Stimulated activated CD4-positive, alpha-beta T cell treated with anti-CD3 and anti-CD28 coated beads, Interleukin-1b, Interleukin-23, amount 100 ng/mL, for 48 hours (primary cell): ENCODE measurements around the gene TGFB1I1.
A peak's percentile ranks its signal among the peaks of the same experiment; 100 is the strongest.

ENCODE experiments used
- DNase-seq: peaks from one replicate; pipeline ENCODE4 v3.0.0-alpha.2; 2020

TGFB1I1 gene

DNA sequence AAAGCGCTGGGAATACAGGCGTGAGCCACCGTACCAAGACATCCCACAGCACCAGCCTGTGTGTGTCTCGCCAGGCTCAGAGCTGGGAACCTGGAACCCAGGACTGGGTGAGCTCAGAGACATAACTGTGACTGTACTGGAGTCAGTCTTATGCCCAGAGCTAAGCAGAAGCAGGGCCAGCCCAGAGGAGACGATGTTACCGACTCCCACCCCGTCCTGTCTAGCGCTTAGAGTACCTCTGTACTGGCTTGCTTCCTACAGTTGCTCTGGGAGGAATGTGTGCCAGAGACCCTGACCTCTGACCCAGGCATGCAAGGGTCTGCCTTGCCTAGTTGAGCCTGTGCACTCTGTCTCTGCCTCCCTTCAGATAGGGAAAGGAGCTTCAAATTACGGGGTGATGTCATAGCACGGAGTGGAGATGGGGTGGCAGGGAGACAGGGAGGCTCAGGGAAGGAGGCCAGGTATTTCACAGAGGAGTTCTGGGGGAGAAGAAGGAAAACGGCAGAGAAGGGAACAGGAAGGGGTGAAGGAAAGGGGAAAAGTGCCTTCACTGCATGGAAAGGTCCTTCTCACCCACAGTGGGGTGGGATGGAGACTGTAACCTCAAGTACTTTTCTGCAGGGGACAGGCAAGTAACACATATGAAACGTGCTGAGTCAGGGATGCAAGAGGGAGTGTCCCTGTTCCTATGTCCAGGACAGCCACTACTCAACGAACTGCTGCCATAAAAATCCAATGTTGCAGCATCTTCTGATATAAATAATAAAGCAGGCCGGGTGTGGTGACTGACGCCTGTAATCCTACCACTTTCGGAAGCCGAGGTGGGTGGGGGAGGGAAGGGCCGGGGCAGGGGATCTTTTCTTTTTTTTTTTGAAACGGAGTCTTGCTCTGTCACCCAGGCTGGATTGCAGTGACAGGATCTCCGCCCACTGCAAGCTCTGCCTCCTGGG lies 18.4 kb upstream of the TGFB1I1 start:
- no peak for DNase-seq

DNA sequence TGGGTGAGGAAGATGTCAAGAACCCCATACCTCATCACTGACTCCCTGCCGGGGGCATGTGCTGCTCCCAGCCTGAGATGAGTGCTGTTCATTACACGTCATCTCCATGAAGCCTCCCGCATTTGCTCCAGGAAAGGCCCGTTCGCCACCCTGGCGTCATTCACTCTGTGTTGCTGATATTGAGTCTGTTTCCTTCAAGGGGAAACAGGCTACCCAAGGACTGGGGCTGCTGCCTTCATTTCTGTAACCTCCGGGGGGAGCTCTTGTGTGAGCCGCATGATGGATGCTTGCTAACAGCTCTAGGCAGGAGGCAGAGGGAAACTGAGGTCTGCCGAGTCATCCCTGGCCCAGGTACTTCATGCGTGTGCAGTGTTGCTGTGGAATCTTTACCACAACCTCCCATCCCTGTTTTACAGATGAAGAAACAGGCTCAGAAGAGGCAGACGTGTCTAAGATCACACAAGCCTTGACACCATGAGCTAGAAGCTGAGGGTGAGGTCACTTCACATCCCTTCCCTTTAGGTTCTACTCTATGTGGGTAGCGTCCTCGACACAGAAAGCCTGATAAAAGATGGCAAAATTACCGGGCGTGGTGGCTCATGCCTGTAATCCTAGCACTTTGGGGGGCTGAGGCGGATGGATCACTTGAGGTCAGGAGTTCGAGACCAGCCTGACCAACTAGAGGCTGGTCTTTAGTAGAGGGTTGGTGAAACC lies 16.2 kb upstream of the TGFB1I1 start:
- DNase-seq: peak; percentile 45

DNA sequence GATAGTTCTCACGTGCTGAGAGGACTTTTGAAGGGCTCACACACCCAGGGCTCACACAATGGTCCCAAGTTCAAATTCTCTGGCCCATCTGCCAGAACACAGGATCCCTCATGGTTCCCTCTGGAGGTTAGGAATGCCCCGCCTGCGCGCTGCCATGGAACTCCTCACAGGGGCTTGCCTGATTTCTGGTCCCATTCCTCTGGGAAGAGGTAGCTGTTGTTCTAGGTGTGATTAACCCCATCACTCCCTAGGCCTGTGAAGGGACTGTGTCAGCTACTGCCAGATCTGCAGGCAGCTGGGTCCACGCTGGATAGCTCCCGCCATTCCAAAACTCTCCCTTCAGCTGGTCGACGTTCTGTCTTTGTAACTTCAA lies 15.0 kb upstream of the TGFB1I1 start:
- no peak for DNase-seq

DNA sequence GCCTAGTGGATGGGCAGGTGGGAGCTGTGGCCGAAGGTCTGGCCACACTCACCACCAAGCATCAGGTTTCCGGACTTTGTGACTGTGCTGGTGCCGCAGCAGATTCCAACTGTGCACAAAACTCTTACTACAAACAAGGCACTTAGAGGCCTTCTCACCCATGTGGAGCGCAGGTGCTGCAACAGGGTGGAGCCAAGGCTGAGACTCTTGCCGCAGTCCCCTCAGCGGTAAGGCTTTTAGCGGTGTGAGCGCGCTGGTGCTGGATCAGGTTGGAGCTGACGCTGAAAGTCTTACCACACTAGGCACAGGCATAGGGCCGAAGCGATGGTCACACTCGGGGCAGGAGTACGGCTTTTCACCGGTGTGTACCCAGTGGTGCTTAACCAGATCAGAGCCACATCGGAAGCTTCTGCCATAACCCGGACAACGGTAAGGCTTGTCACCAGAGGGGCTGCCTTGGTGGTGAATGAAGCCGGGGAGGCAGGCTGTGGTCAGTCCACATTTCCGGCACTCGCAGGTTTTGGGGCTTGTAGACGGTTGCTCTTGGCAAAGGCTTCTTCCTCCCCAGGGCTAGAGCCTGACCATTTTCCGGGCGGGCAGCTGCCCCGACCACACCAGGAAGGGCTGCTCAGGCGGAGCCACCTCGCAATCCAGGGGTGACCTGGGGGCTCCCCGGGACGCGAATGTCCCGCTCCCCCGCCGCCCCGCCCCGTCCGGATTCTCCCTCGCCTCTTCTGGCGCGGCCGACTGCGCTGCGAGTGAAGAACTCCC lies 13.7 kb upstream of the TGFB1I1 start:
- DNase-seq: peak; percentile 61

DNA sequence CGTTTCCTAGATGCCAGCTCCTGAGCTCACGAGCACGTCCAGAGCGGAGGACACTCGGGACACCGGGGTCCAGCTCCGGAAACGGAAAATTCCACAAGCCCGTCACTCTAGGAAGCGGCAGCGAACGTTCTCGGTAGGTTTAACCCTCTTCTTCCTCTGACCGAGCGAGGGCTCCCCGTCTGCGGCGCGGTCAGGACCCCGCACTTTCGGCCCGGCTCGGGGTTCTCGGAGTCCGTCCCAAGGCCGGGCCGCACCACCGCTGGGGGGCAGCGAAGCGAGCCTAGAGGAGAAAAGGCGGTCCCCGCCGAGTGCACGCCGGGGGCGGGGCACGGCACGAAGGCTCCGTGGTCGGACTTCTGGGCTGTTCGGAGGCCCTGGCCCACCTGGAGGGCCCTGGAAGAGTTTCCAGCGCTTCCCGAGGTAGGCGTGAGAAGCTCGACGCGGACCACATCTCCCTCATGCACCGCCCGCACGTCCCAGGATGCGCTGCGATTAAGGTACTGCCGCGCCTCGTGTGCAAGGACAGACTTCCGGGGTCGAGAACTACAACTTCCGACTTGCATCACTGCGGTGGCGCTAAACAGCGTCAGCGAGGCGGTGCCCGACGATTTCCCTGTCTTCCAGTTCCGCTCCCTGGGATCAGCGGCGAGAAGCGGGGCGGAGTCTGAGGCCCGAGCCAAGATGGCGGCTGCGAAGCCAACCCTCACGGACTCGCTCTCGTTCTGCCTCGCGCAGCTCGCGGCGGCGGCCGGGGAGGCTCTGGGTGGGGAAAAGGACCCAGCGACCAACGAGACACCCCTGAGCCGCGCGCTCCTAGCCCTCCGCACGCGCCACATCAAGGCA lies 12.9 kb upstream of the TGFB1I1 start, which contains the start of gene ARMC5:
Gene ARMC5, plus strand, starts transcription at position 658 of the 843 bp plus-strand sequence. Its CDS starts 24 bp downstream, at position 682.
- peak; percentile 98 for DNase-seq

DNA sequence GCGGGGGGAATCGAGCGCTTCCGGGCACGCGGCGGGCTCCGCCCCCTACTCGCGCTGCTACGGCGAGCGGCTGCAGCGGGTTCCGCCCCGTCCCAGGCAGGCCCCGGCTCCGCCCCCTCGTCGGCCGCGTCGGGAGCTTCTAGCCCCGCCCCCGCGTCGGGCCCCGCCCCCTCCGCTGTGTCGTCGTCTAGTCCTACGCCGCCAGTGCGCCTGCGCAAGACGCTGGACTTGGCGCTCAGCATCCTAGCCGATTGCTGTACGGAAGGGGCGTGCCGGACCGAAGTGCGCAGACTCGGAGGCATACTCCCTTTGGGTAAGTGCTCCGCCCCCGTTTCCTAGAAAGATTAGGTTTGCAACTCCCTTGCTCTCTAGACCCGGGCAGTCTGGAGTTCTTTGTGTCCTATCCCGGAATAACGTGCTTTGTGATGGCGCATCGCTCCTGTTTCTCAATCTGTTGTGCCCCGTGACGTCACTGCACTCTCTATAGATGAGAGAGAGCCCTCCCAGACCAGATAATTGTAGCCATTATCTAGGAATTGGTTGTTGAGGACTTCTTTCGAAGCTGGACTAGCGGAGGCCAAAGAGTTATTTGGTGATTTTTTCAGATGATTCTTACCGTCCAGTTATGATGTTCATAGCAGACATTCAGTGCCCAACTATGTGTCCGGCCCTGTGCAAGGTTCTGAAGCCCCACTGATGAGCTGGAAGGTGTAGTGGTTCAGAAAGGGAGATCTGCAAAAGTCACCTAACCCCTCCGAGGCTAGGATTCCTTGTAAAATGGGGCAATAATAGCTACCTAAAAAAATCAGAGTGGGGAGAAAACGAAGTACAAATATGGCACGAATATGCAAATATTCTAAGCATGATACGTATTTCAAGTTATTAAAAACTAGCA lies 12.0 kb upstream of the TGFB1I1 start:
- DNase-seq: peak; percentile 100

DNA sequence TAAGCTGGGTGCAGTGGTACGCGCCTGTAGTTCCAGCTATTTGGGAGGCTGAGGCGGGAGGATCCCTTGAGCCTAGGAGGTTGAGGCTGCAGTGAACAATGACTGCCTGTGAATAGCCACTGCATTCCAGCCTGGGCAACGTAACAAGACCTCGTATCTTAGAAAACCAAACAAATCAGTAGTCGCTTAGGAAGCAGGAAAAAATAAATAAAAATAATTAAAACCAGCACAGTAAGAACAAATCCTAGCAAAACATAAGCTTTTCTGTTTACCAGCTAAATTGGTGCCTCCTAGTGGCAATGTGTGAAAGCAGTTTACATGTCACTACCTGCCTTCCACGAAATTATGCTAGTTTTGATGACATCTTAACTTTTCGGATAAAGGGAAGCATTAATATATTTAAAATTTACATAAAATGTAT lies 11.4 kb upstream of the TGFB1I1 start:
- no peak for DNase-seq

DNA sequence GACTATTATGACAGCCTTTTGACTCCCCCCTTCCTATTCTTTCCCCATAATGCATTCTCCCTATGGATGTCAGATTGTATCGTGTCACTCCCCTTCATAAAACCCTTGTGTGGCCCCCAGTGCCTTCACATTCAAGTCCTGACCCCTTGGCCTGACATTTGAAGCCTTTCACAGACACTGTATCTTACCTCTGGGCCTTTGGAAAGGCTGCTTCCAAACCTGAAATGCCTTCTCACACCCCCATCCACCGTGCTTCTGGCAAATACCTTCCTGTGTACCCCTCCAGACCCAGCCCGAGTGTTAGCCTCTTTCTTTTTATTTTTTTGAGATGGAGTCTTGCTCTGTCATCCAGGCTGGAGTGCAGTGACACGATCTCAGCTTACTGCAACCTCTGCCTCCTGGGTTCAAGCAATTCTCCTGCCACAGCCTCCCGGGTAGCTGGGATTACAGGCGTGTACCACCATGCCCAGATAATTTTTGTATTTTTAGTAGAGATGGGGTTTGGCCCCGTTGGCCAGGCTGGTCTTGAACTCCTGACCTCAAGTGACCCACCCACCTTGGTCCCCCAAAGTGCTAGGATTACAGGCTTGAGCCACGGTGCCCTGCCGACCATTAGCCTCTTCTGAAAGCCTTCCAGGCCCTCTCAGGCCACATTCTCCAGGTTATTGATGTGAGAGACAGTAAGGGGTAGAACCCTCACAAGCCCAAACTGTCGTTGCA lies 10.6 kb upstream of the TGFB1I1 start:
- no peak for DNase-seq

DNA sequence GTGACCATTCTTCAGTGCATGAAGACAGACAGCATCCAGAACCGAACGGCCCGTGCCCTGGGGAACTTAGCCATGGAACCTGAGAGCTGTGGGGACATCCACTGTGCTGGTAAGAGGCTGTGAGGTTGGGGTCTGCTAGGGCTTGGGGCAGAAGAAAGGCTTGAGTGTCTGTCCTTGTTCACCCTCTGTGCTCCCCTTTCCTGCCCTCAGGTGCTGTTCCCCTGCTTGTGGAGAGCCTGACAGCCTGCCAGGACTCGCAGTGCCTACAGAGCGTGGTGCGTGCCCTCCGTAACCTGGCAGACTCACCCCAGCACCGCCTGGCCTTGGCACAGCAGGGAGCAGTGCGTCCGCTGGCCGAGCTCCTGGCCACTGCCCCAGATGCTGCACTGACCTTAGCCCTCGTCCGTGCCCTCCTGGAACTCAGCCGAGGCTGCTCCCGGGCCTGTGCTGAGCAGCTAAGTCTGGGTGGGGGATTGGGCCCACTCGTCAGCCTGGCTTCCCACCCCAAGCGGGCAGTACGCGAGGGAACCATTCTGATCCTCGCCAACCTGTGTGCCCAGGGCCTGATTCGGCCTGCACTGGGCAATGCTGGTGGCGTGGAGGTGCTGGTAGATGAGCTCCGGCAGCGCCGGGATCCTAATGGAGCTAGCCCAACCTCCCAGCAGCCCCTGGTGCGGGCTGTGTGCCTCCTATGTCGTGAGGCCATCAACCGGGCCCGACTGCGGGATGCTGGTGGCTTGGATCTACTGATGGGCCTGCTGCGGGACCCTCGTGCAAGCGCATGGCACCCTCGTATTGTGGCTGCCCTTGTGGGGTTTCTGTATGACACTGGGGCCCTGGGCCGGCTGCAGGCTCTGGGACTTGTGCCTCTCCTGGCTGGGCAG lies 9.8 kb upstream of the TGFB1I1 start:
- no peak for DNase-seq

DNA sequence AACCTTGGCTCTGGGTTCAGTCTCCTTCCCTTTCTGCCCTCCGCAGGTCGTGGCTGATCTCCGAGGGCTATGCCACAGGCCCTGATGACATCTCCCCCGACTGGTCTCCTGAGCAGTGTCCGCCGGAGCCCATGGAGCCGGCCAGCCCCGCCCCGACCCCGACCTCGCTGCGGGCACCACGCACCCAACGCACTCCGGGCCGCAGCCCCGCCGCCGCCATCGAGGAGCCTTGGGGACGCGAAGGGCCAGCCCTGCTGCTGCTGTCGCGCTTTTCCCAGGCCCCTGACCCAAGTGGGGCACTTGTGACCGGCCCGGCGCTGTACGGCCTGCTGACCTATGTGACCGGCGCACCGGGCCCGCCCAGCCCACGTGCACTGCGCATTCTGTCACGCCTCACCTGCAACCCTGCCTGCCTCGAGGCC lies 7.6 kb upstream of the TGFB1I1 start:
- no peak for DNase-seq

DNA sequence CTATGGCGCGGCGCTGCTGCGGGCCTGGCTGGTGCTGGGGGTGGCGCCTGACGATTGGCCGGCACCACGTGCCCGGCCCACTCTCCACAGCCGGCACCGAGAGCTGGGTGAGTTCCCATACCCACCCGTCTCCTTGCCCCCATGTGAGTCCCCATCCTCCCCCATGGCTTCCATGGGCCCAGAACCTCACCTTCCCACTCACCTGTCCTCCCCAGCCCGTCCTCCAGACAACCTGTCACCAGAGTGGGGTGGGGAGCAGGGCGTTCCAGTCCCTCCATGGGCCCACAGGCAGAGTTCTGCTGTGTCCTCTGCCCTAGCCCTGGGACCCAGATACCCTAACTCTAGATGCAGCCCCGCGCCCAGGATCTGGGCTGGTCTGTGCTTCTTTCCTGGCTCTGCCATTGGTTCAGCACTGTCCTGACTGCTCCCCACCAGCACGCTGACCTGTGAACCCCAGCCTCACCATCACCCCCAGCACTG lies 7.1 kb upstream of the TGFB1I1 start:
- no peak for DNase-seq

DNA sequence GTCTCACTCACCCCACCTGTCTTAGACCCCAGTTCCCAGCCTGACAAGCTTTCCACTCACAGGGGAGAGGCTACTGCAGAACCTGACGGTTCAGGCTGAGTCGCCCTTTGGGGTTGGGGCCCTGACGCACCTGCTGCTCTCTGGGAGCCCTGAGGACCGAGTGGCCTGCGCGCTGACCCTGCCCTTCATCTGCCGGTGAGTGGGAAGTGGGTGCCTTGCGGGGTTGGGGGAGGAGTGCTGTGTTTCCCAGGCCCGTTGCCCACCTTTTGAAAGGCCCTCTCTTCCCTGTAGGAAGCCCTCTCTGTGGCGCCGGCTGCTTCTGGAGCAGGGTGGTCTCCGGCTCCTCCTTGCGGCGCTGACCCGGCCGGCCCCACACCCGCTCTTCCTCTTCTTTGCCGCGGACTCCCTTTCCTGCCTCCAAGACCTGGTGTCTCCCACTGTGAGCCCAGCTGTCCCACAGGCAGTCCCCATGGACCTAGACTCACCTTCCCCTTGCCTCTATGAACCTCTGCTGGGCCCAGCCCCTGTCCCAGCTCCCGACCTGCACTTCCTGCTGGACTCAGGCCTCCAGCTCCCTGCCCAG lies 6.1 kb upstream of the TGFB1I1 start:
- no peak for DNase-seq

DNA sequence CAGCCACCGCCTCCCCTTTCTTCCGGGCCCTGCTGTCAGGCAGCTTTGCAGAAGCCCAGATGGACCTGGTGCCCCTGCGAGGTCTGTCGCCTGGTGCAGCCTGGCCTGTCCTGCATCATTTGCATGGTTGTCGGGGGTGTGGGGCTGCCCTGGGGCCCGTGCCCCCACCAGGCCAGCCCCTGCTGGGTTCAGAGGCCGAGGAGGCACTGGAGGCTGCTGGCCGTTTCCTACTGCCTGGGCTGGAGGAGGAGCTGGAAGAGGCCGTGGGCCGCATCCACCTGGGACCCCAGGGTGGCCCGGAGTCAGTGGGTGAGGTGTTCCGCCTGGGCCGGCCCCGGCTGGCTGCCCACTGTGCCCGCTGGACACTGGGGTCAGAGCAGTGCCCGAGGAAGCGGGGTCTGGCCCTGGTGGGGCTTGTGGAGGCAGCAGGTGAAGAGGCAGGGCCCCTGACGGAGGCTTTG lies 5.5 kb upstream of the TGFB1I1 start:
- DNase-seq: no peak

DNA sequence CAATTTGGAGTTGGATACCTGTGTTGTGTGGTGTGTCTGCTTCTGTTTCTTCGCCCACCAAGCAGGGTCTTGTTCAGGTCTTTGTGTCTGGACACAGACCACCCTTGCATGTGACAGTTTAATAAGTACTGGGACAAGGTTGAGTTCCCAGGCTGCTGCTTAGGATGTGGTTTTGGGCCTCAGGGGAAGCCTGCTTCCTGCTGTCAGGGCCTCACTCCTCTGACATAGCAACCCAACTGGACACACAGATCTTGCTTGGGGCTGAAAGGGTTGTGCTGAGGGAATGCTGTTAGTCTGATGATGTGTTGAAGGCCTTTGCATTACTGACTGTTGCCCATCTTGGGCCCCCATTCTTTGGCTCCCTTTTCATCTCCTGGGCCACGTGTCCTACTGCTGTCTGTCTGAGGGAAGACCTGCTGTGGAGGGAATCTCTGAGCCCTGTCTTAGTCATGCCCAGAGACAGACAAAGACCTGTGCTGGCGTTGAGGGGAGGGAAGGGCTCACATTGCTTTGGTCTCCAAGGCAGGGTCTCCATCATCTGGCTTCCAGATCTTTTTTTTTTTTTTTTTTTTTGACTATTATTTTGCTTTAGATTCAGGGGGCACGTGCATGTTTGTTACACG lies 4.7 kb upstream of the TGFB1I1 start:
- DNase-seq: no peak

DNA sequence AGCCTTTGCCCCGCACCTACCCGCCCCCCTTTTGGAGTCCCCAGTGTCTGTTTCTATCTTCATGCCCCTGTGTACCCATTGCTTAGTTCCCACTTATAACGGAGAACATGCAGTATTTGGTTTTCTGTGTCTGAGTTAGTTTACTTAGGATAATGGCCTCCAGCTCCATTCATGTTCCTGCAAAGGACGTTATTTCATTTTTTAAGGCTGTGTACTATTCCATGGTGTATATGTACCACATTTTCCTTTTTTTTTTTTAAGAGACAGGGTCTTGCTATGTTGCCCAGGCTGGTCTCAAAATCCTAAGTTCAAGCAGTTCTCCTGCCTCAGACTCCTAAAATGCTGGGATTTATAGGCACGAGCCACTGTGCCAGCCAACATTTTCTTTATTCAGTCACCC lies 4.1 kb upstream of the TGFB1I1 start:
- DNase-seq: no peak

DNA sequence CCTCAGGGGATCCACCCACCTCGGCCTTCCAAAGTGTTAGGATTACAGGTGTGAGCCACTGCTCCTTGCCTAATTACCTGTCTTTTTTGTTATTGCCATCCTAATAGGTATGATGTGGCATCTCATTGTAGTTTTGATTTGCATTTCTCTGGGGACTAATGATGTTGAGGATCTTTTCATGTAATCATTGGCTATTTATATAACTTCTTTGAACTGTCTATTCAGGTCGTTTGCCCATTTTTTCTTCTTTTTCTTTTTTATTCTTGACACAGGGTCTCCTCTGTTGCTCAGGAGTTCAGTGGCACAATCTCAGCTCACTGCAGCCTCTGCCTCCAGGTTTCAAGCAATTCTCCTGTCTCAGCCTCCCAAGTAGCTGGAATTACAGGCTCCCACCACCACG lies 1.3 kb upstream of the TGFB1I1 start:
- DNase-seq: no peak

DNA sequence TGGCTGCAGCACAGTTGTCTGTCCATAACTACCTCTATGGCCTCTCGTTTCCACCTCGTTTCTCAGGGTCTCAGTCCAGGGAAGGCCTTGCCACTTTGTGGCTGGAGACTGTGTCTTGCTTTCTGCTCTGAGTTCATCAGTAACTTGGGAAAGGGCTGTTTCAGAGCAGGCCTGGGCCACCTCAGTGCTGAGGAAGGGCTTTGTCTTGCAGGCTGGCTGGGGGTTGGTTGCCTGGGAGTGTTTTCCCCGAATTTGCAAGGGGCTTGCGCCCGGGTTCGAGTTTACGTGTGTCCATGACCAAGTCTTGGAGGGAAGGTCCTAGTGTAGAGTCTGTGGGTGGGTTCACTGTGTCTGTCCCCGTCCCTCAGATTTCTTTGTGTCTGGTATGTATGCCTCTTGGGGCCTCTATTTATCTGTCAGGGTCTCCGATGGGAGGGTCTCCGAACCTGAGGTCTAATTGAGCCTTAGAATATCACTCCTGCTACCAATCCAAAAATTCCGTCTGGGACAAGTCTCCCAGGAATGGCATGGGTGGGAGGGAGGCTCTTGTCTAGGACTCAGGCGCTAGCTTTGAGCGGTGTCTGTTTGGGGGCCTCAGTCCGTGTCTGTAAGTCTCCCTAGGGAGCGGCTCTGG lies 594 bp upstream of the TGFB1I1 start:
- no peak for DNase-seq

DNA sequence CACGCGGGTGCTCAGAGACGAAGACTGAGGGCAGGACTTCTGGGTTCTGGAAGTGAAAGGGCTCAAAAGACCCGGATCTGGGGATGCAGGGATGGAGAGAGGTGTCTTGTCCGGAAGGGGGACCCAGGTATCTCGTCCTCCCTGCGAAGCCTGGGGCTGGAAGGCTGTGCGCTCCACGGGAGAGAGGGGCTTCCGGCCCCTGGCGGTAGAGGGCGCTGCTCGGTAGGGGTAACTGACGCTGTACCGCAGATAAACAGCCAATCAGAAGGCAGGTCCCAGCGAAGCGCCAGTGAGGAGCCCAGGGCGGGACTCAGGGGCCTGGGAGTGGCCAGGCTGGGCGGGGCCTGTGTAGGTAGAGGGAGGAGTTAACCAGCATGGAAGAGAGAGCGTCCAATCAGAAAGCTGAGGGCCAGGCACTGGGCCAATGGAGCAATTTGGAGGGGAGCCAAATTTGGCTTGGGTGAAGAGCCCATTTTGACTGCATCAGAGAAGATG lies 804 bp downstream of the TGFB1I1 start:
- peak; percentile 70 for DNase-seq
